Measurements from ENCODE around the gene BLACAT1. TPM values are rescaled to one million over a fixed set of nuclear protein-coding genes. Genes with fewer than 3 reads are reported as not detected.

The BLACAT1 gene
- total RNA-seq, 5 donors from 2014 or later (not counting 1 experiment from before 2014, with no cell fraction given): 0.16 to 0.60 (median 0.30) TPM; not detected in 2

DNA sequence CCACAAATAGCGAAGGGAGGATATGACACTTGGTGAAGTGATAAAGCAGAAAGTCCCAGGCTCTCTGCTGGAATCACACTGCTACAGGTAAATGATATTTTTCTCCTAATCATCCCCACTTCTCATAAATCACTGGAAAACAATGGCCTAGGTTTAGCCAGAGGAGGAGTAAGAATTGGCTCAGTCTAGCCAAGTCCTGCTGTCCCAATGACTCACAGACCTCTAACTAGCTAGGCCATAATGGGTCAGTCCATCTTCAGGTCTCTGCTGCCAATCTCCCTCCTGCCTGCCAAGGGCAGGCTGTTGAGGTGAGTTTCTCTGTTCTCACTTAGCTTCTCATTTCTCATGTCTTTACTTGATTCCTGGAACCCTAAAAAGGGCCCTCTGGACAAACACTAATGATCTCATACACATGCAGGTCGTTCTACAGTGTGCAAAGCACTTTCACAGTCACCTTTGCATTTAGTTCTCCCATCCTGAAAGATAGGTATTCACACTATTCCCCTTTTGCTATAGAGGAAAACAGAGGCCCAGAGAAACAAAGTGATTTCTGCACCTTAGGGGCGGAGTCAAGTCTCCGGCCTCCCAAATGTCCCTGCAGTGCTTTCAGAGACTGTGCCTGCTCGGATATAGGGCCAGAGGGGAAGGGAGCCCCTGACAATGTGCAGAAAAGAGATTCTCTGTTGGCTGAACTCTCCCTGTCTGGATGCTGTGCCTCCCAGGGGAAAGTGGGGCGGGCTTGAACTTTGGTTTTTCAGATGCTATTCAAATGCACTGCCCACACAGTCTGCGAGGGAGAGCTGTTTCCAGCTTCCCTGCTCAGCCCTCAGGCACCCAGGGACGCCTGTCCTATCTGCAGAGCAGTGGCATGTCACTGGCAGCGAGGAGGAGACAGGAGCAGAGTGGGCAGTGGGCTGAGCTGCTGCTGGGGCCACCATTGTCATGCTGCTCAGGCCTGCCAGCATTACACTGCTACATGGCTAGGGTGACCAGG, 44.7 kb upstream of the BLACAT1 start:
- no peak for DNase-seq
- H3K27ac ChIP-seq (ENCODE audit: low read length): no peak overlapping the region
- H3K27me3 ChIP-seq (replicated peaks in 1 of 2; ENCODE audit: control insufficient read depth in 2 of 2, extremely low read depth in 1 of 2, insufficient read depth in 2 of 2, low read length in 1 of 2): peaks cover 0 to 15% of the 10 kb centered on the region in 2 experiments
- no peaks in the 10 kb centered on the region for H3K36me3 ChIP-seq (ENCODE audit: control insufficient read depth in 2 of 2, extremely low read depth in 1 of 2, insufficient read depth in 1 of 2, low read length in 1 of 2)
- H3K36me3 Mint-ChIP-seq: no peaks in the 10 kb centered on the region
- no peaks in the 10 kb centered on the region for H3K9me3 Mint-ChIP-seq
- H3K4me3 ChIP-seq (ENCODE audit: control insufficient read depth in 1 of 2, extremely low read depth in 1 of 2, low read length in 1 of 2): no peak overlapping the region
- CTCF ChIA-PET: no interaction called here
- H3K4me1 Mint-ChIP-seq: peaks cover 0 to 13% (median 10%) of the 10 kb centered on the region in 3 donors
- no peak for ATAC-seq (replicated peaks in 1 of 4)
- no peak overlapping the region for H3K27ac Mint-ChIP-seq
- POLR2A ChIA-PET: interaction anchor here in 1 of 2 donors (0.5 kb wide), 1 partner anchor 1380 kb away, joined by 3 read pairs; no protein-coding TSS in a partner anchor
- 77% methylated on average over 7 of the region's 9 CpGs for WGBS (ENCODE audit: insufficient coverage)
- H3K4me1 ChIP-seq (ENCODE audit: control insufficient read depth in 1 of 2, extremely low read depth in 1 of 2, insufficient read depth in 2 of 2, low read length in 2 of 2): peaks cover 0 to 13% of the 10 kb centered on the region in 2 experiments
- H3K4me3 Mint-ChIP-seq: no peak overlapping the region
- H3K9me3 ChIP-seq: no peaks in the 10 kb centered on the region
- H3K27me3 Mint-ChIP-seq: peaks cover 3 to 7% of the 10 kb centered on the region in 2 donors

DNA sequence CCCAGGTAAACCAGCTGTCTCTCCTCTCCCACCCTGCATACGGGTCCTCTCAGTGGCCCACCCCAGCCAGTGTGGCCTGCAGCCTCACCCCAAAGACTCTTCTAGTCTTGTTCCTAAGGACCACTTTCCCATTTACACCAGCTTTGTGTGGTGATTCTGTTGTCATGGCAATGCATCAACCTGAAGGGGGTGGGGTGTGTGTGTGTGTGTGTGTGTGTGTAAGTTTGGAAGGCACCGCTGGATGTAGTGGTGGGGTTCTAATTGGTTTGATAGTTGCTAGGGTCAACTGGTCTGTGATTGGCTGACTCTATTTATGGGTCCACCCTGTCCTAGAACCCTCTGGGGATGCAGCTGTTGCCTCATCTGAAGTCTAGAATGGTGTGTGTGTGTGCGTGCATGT, 43.9 kb upstream of the BLACAT1 start:
- no peak for ATAC-seq (replicated peaks in 1 of 4)
- H3K27ac ChIP-seq (ENCODE audit: low read length): no peak overlapping the region
- Mint-ChIP-seq H3K36me3 (no peaks in the 10 kb centered on the region), H3K4me1 (peaks cover 0 to 5% (median 4%) of the 10 kb centered on the region in 3 donors), H3K27me3 (peaks cover 9% of the 10 kb centered on the region in 2 donors), H3K27ac (no peak overlapping the region), H3K9me3 (no peaks in the 10 kb centered on the region), H3K4me3 (no peak overlapping the region)
- no peak overlapping the region for H3K4me3 ChIP-seq (ENCODE audit: control insufficient read depth in 1 of 2, extremely low read depth in 1 of 2, low read length in 1 of 2)
- no peaks in the 10 kb centered on the region for H3K36me3 ChIP-seq (ENCODE audit: control insufficient read depth in 2 of 2, extremely low read depth in 1 of 2, insufficient read depth in 1 of 2, low read length in 1 of 2)
- H3K27me3 ChIP-seq (replicated peaks in 1 of 2; ENCODE audit: control insufficient read depth in 2 of 2, extremely low read depth in 1 of 2, insufficient read depth in 2 of 2, low read length in 1 of 2): peaks cover 0 to 14% of the 10 kb centered on the region in 2 experiments
- no peak for DNase-seq
- peaks cover 0 to 5% of the 10 kb centered on the region in 2 experiments for H3K4me1 ChIP-seq (ENCODE audit: control insufficient read depth in 1 of 2, extremely low read depth in 1 of 2, insufficient read depth in 2 of 2, low read length in 2 of 2)
- WGBS (ENCODE audit: insufficient coverage): 75% methylated on average over 1 of the region's 3 CpGs
- CTCF ChIA-PET: no interaction called here
- POLR2A ChIA-PET: interaction anchor here in 1 of 2 donors (0.5 kb wide), 1 partner anchor 1381 kb away, joined by 3 read pairs; no protein-coding TSS in a partner anchor
- no peaks in the 10 kb centered on the region for H3K9me3 ChIP-seq

GRCh38 chr1:205497351-205497750, 41.5 kb upstream of the BLACAT1 start:
- H3K9me3 ChIP-seq: no peaks in the 10 kb centered on the region
- no peak for ATAC-seq (replicated peaks in 1 of 4)
- peaks cover 0 to 35% of the 10 kb centered on the region in 2 experiments for H3K27me3 ChIP-seq (replicated peaks in 1 of 2; ENCODE audit: control insufficient read depth in 2 of 2, extremely low read depth in 1 of 2, insufficient read depth in 2 of 2, low read length in 1 of 2)
- no peaks in the 10 kb centered on the region for H3K4me1 ChIP-seq (ENCODE audit: control insufficient read depth in 1 of 2, extremely low read depth in 1 of 2, insufficient read depth in 2 of 2, low read length in 2 of 2)
- ChIA-PET POLR2A (no interaction called here), CTCF (no interaction called here)
- no peak overlapping the region for H3K4me3 ChIP-seq (ENCODE audit: control insufficient read depth in 1 of 2, extremely low read depth in 1 of 2, low read length in 1 of 2)
- Mint-ChIP-seq H3K4me3 (no peak overlapping the region), H3K4me1 (no peaks in the 10 kb centered on the region), H3K36me3 (no peaks in the 10 kb centered on the region), H3K9me3 (no peaks in the 10 kb centered on the region), H3K27me3 (peaks cover 19 to 23% of the 10 kb centered on the region in 2 donors), H3K27ac (no peak overlapping the region)
- no peak for DNase-seq
- no peak overlapping the region for H3K27ac ChIP-seq (ENCODE audit: low read length)
- 88% methylated on average over 2 of the region's 7 CpGs for WGBS (ENCODE audit: insufficient coverage)
- H3K36me3 ChIP-seq (ENCODE audit: control insufficient read depth in 2 of 2, extremely low read depth in 1 of 2, insufficient read depth in 1 of 2, low read length in 1 of 2): no peaks in the 10 kb centered on the region

GRCh38 chr1:205496661-205497060, 40.8 kb upstream of the BLACAT1 start:
- WGBS (ENCODE audit: insufficient coverage): 100% methylated on average over 1 of the region's 1 CpG
- no peak for DNase-seq
- ChIA-PET CTCF (no interaction called here), POLR2A (no interaction called here)
- Histone ChIP-seq H3K4me3 (ENCODE audit: control insufficient read depth in 1 of 2, extremely low read depth in 1 of 2, low read length in 1 of 2) (no peak overlapping the region), H3K9me3 (no peaks in the 10 kb centered on the region), H3K4me1 (ENCODE audit: control insufficient read depth in 1 of 2, extremely low read depth in 1 of 2, insufficient read depth in 2 of 2, low read length in 2 of 2) (no peaks in the 10 kb centered on the region), H3K36me3 (ENCODE audit: control insufficient read depth in 2 of 2, extremely low read depth in 1 of 2, insufficient read depth in 1 of 2, low read length in 1 of 2) (no peaks in the 10 kb centered on the region), H3K27ac (ENCODE audit: low read length) (no peak overlapping the region), H3K27me3 (replicated peaks in 1 of 2; ENCODE audit: control insufficient read depth in 2 of 2, extremely low read depth in 1 of 2, insufficient read depth in 2 of 2, low read length in 1 of 2) (peaks cover 0 to 42% of the 10 kb centered on the region in 2 experiments)
- no peak overlapping the region for H3K4me3 Mint-ChIP-seq
- H3K4me1 Mint-ChIP-seq: no peaks in the 10 kb centered on the region
- H3K27ac Mint-ChIP-seq: no peak overlapping the region
- no peaks in the 10 kb centered on the region for H3K36me3 Mint-ChIP-seq
- H3K27me3 Mint-ChIP-seq: peaks cover 22 to 27% of the 10 kb centered on the region in 2 donors
- ATAC-seq (replicated peaks in 1 of 4): no peak
- H3K9me3 Mint-ChIP-seq: no peaks in the 10 kb centered on the region

GRCh38 chr1:205495237-205495823, 39.5 kb upstream of the BLACAT1 start:
- no peaks in the 10 kb centered on the region for H3K4me1 ChIP-seq (ENCODE audit: control insufficient read depth in 1 of 2, extremely low read depth in 1 of 2, insufficient read depth in 2 of 2, low read length in 2 of 2)
- no peaks in the 10 kb centered on the region for H3K9me3 ChIP-seq
- H3K4me3 ChIP-seq (ENCODE audit: control insufficient read depth in 1 of 2, extremely low read depth in 1 of 2, low read length in 1 of 2): no peak overlapping the region
- 43% methylated on average over 1 of the region's 9 CpGs for WGBS (ENCODE audit: insufficient coverage)
- peaks cover 24 to 31% of the 10 kb centered on the region in 2 donors for H3K27me3 Mint-ChIP-seq
- ChIA-PET POLR2A (no interaction called here), CTCF (interaction anchor here in 1 of 2 donors (0.6 kb wide), 1 partner anchor 260 kb away, joined by 3 read pairs; no protein-coding TSS in a partner anchor)
- no peak for DNase-seq
- H3K4me1 Mint-ChIP-seq: no peaks in the 10 kb centered on the region
- peaks cover 3 to 52% of the 10 kb centered on the region in 2 experiments for H3K27me3 ChIP-seq (replicated peaks in 1 of 2; ENCODE audit: control insufficient read depth in 2 of 2, extremely low read depth in 1 of 2, insufficient read depth in 2 of 2, low read length in 1 of 2)
- H3K36me3 ChIP-seq (ENCODE audit: control insufficient read depth in 2 of 2, extremely low read depth in 1 of 2, insufficient read depth in 1 of 2, low read length in 1 of 2): no peaks in the 10 kb centered on the region
- H3K27ac Mint-ChIP-seq: no peak overlapping the region
- H3K27ac ChIP-seq (ENCODE audit: low read length): no peak overlapping the region
- no peaks in the 10 kb centered on the region for H3K9me3 Mint-ChIP-seq
- no peak for ATAC-seq (replicated peaks in 1 of 4)
- H3K4me3 Mint-ChIP-seq: no peak overlapping the region
- no peaks in the 10 kb centered on the region for H3K36me3 Mint-ChIP-seq

- Mint-ChIP-seq H3K4me1 (no peaks in the 10 kb centered on the region), H3K9me3 (no peaks in the 10 kb centered on the region), H3K27me3 (peaks cover 27 to 35% of the 10 kb centered on the region in 2 donors), H3K4me3 (no peak overlapping the region), H3K27ac (no peak overlapping the region), H3K36me3 (no peaks in the 10 kb centered on the region)
- no peaks in the 10 kb centered on the region for H3K9me3 ChIP-seq
- 70% methylated on average over 3 of the region's 4 CpGs for WGBS (ENCODE audit: insufficient coverage)
- no peak overlapping the region for H3K27ac ChIP-seq (ENCODE audit: low read length)
- ATAC-seq (replicated peaks in 1 of 4): no peak
- ChIA-PET CTCF (interaction anchor here in 1 of 2 donors (0.6 kb wide), 1 partner anchor 97 kb away, joined by 3 read pairs; no protein-coding TSS in a partner anchor), POLR2A (no interaction called here)
- no peak for DNase-seq
- H3K36me3 ChIP-seq (ENCODE audit: control insufficient read depth in 2 of 2, extremely low read depth in 1 of 2, insufficient read depth in 1 of 2, low read length in 1 of 2): no peaks in the 10 kb centered on the region
- no peak overlapping the region for H3K4me3 ChIP-seq (ENCODE audit: control insufficient read depth in 1 of 2, extremely low read depth in 1 of 2, low read length in 1 of 2)
- H3K4me1 ChIP-seq (ENCODE audit: control insufficient read depth in 1 of 2, extremely low read depth in 1 of 2, insufficient read depth in 2 of 2, low read length in 2 of 2): no peaks in the 10 kb centered on the region
- H3K27me3 ChIP-seq (replicated peaks in 1 of 2; ENCODE audit: control insufficient read depth in 2 of 2, extremely low read depth in 1 of 2, insufficient read depth in 2 of 2, low read length in 1 of 2): peaks cover 3 to 56% of the 10 kb centered on the region in 2 experiments
Measured at GRCh38 chr1:205494115-205494514, 38.3 kb upstream of the BLACAT1 start.

Data from T-cell (primary cell).